H1 (cell line): ENCODE measurements around the gene HPS3. TPM values are rescaled to one million over a fixed set of nuclear protein-coding genes. Genes with fewer than 3 reads are reported as not detected.

ENCODE experiments used
- EZH2 ChIP-seq: fragments of 200-600 bp; sonication (generic); IDR thresholded peaks from 2 replicates; pipeline ENCODE4 v1.7.1; 2012; ENCODE audit warnings: low read depth, mild to moderate bottlenecking, moderate library complexity, low read length, inconsistent platforms; ENCODE audit not compliant: severe bottlenecking
- MAFK ChIP-seq: IDR thresholded peaks from 2 replicates; pipeline ENCODE4 v1.6.1; 2012; ENCODE audit warnings: low read depth, mild to moderate bottlenecking, improper control_type of control experiment, low read length
- polyA plus RNA-seq, 7 experiments: library from polyadenylated mRNA; depleted of rRNA in 3 of 7; stranded (reverse) in 5 of 7; unstranded in 2 of 7; fragments of >200 nt in 5 of 7; fragments of 200-250 nt in 2 of 7; gene quantifications; 1 replicate in 5 of 7; 2 replicates in 1 of 7; 4 replicates in 1 of 7; pipeline versions ENCODE4 v1.2.1 to v1.2.3, GENCODE V29; 2011 to 2013; ENCODE audit warnings: missing spikeins in 2 of 7, mixed read lengths in 2 of 7
- total RNA-seq: library from RNA; stranded (reverse); fragmentation: NEBNext Ultra II Directional; extraction: Animal tissue kit (Norgen Biotek cat#: 25700); gene quantifications from 2 replicates; pipeline ENCODE4 v1.2.1, GENCODE V29; 2021
- TF ChIP-seq, protein P1 (sequence below): IDR thresholded peaks from 2 replicates; pipeline ENCODE4 v1.6.1; 2011; ENCODE audit warnings: low read depth, mild to moderate bottlenecking, low read length; ENCODE audit not compliant: insufficient read depth

The HPS3 gene
- total and polyA plus RNA-seq, 2 of the 8 experiments (the other 6 are each of a cell fraction or from before 2014, with no cell fraction given), result 23.7 to 48.7 TPM

GRCh38 chr3:149204390-149204991 is 75.1 kb downstream of the HPS3 start (continued):
- TF ChIP-seq, protein P1, sequence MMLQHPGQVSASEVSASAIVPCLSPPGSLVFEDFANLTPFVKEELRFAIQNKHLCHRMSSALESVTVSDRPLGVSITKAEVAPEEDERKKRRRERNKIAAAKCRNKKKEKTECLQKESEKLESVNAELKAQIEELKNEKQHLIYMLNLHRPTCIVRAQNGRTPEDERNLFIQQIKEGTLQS, result no peak
- no peak for TF ChIP-seq EZH2
- no peak for TF ChIP-seq MAFK
